SK-N-SH (cell line): ENCODE results near the gene PTPRD. TPM values are rescaled to one million over a fixed set of nuclear protein-coding genes. Genes with fewer than 3 reads are reported as not detected.

ENCODE experiments used
- CTCF ChIA-PET: fragments of 300-600, 350-600 bp; formaldehyde crosslinking; extraction: SDS; loops from one replicate; lab custom pipeline; 2021; lab: Yijun Ruan, JAX
- POLR2A ChIA-PET: fragments of 350-600 bp; sonication (Branson Sonifier 250); formaldehyde crosslinking; extraction: SDS; loops from one replicate; lab custom pipeline; 2020; ENCODE audit warnings: antibody characterized with exemption, inconsistent platforms; lab: Yijun Ruan, JAX
- DNase-seq: peaks from one replicate; pipeline ENCODE4 v3.0.0; 2012
- H2AFZ ChIP-seq: fragments of 200-600 bp; sonication (generic); 2 replicates; pipeline ENCODE4 v1.8.1; 2016; ENCODE audit warnings: antibody characterized with exemption, mild to moderate bottlenecking, low read depth
- H3F3A ChIP-seq: fragments of 200-600 bp; sonication (generic); replicated peaks from 2 replicates; pipeline ENCODE3; 2016; ENCODE audit warnings: antibody characterized with exemption, mild to moderate bottlenecking; ENCODE audit not compliant: insufficient read depth
- H3K27ac ChIP-seq, 2 experiments: fragments of 200-500 bp in 1 of 2; fragments of 200-600 bp in 1 of 2; sonication (Bioruptor generic) in 1 of 2; sonication (generic), shearing (Covaris generic) in 1 of 2; 2 replicates each; pipeline versions ENCODE4 v1.5.1 to v1.6.1; 2014 to 2016; ENCODE audit warnings: low read depth in 2 of 2, inconsistent platforms in 1 of 2, low read length in 1 of 2, mild to moderate bottlenecking in 1 of 2, mixed read lengths in 1 of 2
- H3K27me3 ChIP-seq: fragments of 200-600 bp; sonication (generic), shearing (Covaris generic); 2 replicates; pipeline ENCODE4 v1.6.1; 2016; ENCODE audit warnings: mixed run types; ENCODE audit not compliant: insufficient read depth
- H3K36me3 ChIP-seq, 2 experiments: fragments of 200-500 bp in 1 of 2; fragments of 200-600 bp in 1 of 2; sonication (Bioruptor generic) in 1 of 2; sonication (generic) in 1 of 2; replicated peaks in 1 of 2; 2 replicates each; pipeline versions ENCODE3 to v1.5.1; 2014 to 2016; ENCODE audit warnings: low read length in 1 of 2, mild to moderate bottlenecking in 1 of 2; ENCODE audit not compliant: insufficient read depth in 2 of 2, control insufficient read depth in 1 of 2
- H3K4me1 ChIP-seq, 2 experiments: fragments of 200-500 bp in 1 of 2; fragments of 200-600 bp in 1 of 2; sonication (Bioruptor generic) in 1 of 2; sonication (generic), shearing (Covaris generic) in 1 of 2; 2 replicates each; pipeline versions ENCODE4 v1.5.1 to v1.6.1; 2014 to 2016; ENCODE audit warnings: low read depth in 1 of 2, low read length in 1 of 2, mixed run types in 1 of 2; ENCODE audit not compliant: insufficient read depth in 2 of 2, control insufficient read depth in 1 of 2
- H3K4me2 ChIP-seq: fragments of 200-600 bp; sonication (generic), shearing (Covaris generic); 2 replicates; pipeline ENCODE4 v1.6.1; 2017; ENCODE audit warnings: mixed run types
- H3K4me3 ChIP-seq, 2 experiments: fragments of 200-500 bp in 1 of 2; fragments of 200-600 bp in 1 of 2; sonication (Bioruptor generic) in 1 of 2; sonication (generic), shearing (Covaris generic) in 1 of 2; 2 replicates each; pipeline versions ENCODE4 v1.5.1 to v1.8.1; 2014 to 2016; ENCODE audit warnings: low read depth in 2 of 2, inconsistent platforms in 1 of 2, low read length in 1 of 2, mild to moderate bottlenecking in 1 of 2, mixed read lengths in 1 of 2, moderate library complexity in 1 of 2
- H3K79me2 ChIP-seq: fragments of 200-600 bp; sonication (generic); 2 replicates; pipeline ENCODE4 v1.8.1; 2017; ENCODE audit warnings: mild to moderate bottlenecking; ENCODE audit not compliant: insufficient read depth
- H3K9ac ChIP-seq: fragments of 200-600 bp; sonication (generic); 2 replicates; pipeline ENCODE4 v1.6.1; 2017; ENCODE audit warnings: mixed run types
- H3K9me2 ChIP-seq: fragments of 200-600 bp; sonication (generic); 2 replicates; pipeline ENCODE4 v1.6.1; 2017; ENCODE audit warnings: mixed run types
- H3K9me3 ChIP-seq: fragments of 200-600 bp; sonication (generic); 2 replicates; pipeline ENCODE4 v1.6.1; 2017; ENCODE audit warnings: mixed run types, mild to moderate bottlenecking, moderate library complexity
- H4K20me1 ChIP-seq: fragments of 200-600 bp; sonication (generic); 2 replicates; pipeline ENCODE4 v1.6.1; 2017; ENCODE audit warnings: mild to moderate bottlenecking, mixed run types; ENCODE audit not compliant: insufficient read depth
- CHD2 ChIP-seq: fragments of 150-350 bp; IDR thresholded peaks from 2 replicates; pipeline ENCODE4 v1.6.1; 2018; ENCODE audit warnings: low read length; ENCODE audit not compliant: partially characterized antibody
- EZH2phosphoT487 ChIP-seq: fragments of 200-600 bp; sonication (generic); IDR thresholded peaks from 2 replicates; pipeline ENCODE4 v1.6.1; 2017; ENCODE audit warnings: low read depth, mixed run types, mild to moderate bottlenecking, antibody characterized with exemption, moderate library complexity, borderline replicate concordance
- FOSL2 ChIP-seq: IDR thresholded peaks from 2 replicates; pipeline ENCODE4 v1.4.0; 2012; ENCODE audit warnings: low read depth, mild to moderate bottlenecking, moderate library complexity, borderline replicate concordance
- GABPA ChIP-seq: IDR thresholded peaks from 2 replicates; pipeline ENCODE4 v1.4.0; 2012; ENCODE audit warnings: low read depth, mild to moderate bottlenecking
- GATA2 ChIP-seq: sonication (generic); formaldehyde crosslinking; IDR thresholded peaks from 2 replicates; pipeline ENCODE4 v1.5.0; 2020; ENCODE audit warnings: mild to moderate bottlenecking, missing genetic modification reagents
- IRF3 ChIP-seq: fragments of 150-350 bp; IDR thresholded peaks from 2 replicates; pipeline ENCODE4 v1.6.1; 2016; ENCODE audit warnings: mild to moderate bottlenecking, low read depth, low read length
- JUND ChIP-seq: IDR thresholded peaks from 2 replicates; pipeline ENCODE4 v1.4.0; 2012
- MAX ChIP-seq: IDR thresholded peaks from 2 replicates; pipeline ENCODE4 v1.4.0; 2012; ENCODE audit warnings: low read depth
- MEF2A ChIP-seq: IDR thresholded peaks from 2 replicates; pipeline ENCODE4 v1.4.0; 2012; ENCODE audit warnings: low read depth, borderline replicate concordance
- PBX3 ChIP-seq: IDR thresholded peaks from 2 replicates; pipeline ENCODE4; 2012
- RAD21 ChIP-seq: IDR thresholded peaks from 2 replicates; pipeline ENCODE4 v1.6.1; 2012; ENCODE audit warnings: mild to moderate bottlenecking, low read length
- REST ChIP-seq: IDR thresholded peaks from 2 replicates; pipeline ENCODE4 v1.6.1; 2012; ENCODE audit warnings: mild to moderate bottlenecking, low read depth, low read length, moderate library complexity
- SIN3A ChIP-seq: IDR thresholded peaks from 2 replicates; pipeline ENCODE4 v1.6.1; 2012; ENCODE audit warnings: low read depth, mild to moderate bottlenecking, low read length, moderate library complexity, borderline replicate concordance
- TCF12 ChIP-seq: IDR thresholded peaks from 2 replicates; pipeline ENCODE4 v1.4.0; 2012
- TEAD4 ChIP-seq: IDR thresholded peaks from 2 replicates; pipeline ENCODE4 v1.4.0; 2012; ENCODE audit warnings: mild to moderate bottlenecking, borderline replicate concordance; ENCODE audit not compliant: insufficient read depth
- USF2 ChIP-seq: fragments of 150-350 bp; IDR thresholded peaks from 2 replicates; pipeline ENCODE4 v1.6.1; 2017; ENCODE audit warnings: antibody characterized with exemption, low read length, low read depth, borderline replicate concordance
- WGBS: methylation state at CpG from one replicate; pipeline ENCODE4 v1.1.6; 2017; ENCODE audit warnings: low lambda C conversion rate; 5-methylcytosine and 5-hydroxymethylcytosine counted together
- polyA plus RNA-seq, 3 experiments: library from polyadenylated mRNA; depleted of rRNA; stranded (reverse); fragments of >200 nt; gene quantifications; 2 replicates each; pipeline ENCODE4 v1.2.3, GENCODE V29; 2012

PTPRD gene
- polyA plus RNA-seq, 1 of the 3 experiments (the other 2 are of a cell fraction): 0.15 TPM

- no peak for TF ChIP-seq PBX3
- no peak for TF ChIP-seq GABPA
- no peak for TF ChIP-seq RAD21
- no peak for TF ChIP-seq FOSL2
- TF ChIP-seq, all 33 proteins: peak for 0
Observed at GRCh38 chr9:9498846-9499245, 1114.0 kb downstream of the PTPRD start (continued).

- H4K20me1 ChIP-seq: no peaks in the 10 kb centered on the region
- H2AFZ ChIP-seq: no peak overlapping the region
- no peaks in the 10 kb centered on the region for H3K27me3 ChIP-seq
- no peaks in the 10 kb centered on the region for H3K9me3 ChIP-seq
- no peak for TF ChIP-seq TCF12
- TF ChIP-seq TEAD4: no peak
- TF ChIP-seq CHD2: no peak
- no peak for TF ChIP-seq SIN3A
- no peak for TF ChIP-seq GATA2 (CRISPR knock-in tag)
- no peak for TF ChIP-seq IRF3
- no peak for DNase-seq
- no peak overlapping the region for H3K4me3 ChIP-seq
- ChIA-PET POLR2A (no interaction called here), CTCF (no interaction called here)
- H3K9me2 ChIP-seq: no peaks in the 10 kb centered on the region
- no peaks in the 10 kb centered on the region for H3F3A ChIP-seq
- no peak overlapping the region for H3K9ac ChIP-seq
- no peak overlapping the region for H3K4me2 ChIP-seq
- H3K27ac ChIP-seq: no peak overlapping the region
- H3K4me1 ChIP-seq: no peaks in the 10 kb centered on the region
- WGBS: 39% methylated on average over 3 of the region's 3 CpGs
- H3K36me3 ChIP-seq: no peaks in the 10 kb centered on the region
- no peaks in the 10 kb centered on the region for H3K79me2 ChIP-seq
Observed at GRCh38 chr9:9498128-9498527, 1114.7 kb downstream of the PTPRD start.

GRCh38 chr9:9494336-9494735 is 1118.5 kb downstream of the PTPRD start:
- no peaks in the 10 kb centered on the region for H3F3A ChIP-seq
- no peak overlapping the region for H3K4me3 ChIP-seq
- no peaks in the 10 kb centered on the region for H3K9me3 ChIP-seq
- no peaks in the 10 kb centered on the region for H4K20me1 ChIP-seq
- no peak overlapping the region for H3K4me2 ChIP-seq
- POLR2A ChIA-PET: no interaction called here
- CTCF ChIA-PET: no interaction called here
- H3K27ac ChIP-seq: no peak overlapping the region
- 0 out of 2 replicates have a peak, but pooled peaks cover 3% of the 10 kb centered on the region for H3K9me2 ChIP-seq
- H3K4me1 ChIP-seq: no peaks in the 10 kb centered on the region
- TF ChIP-seq PBX3 (no peak), MEF2A (no peak), GATA2 (CRISPR knock-in tag) (no peak), EZH2phosphoT487 (no peak), USF2 (no peak), IRF3 (no peak), REST (no peak), MAX (no peak), JUND (no peak)
- WGBS: 24% methylated on average over 3 of the region's 3 CpGs
- H3K27me3 ChIP-seq: no peaks in the 10 kb centered on the region
- no peak overlapping the region for H2AFZ ChIP-seq
- no peaks in the 10 kb centered on the region for H3K36me3 ChIP-seq
- H3K79me2 ChIP-seq: no peaks in the 10 kb centered on the region
- no peak overlapping the region for H3K9ac ChIP-seq
- no peak for DNase-seq
